Activated CD4-positive, CD25-positive, alpha-beta regulatory T cell treated with anti-CD3 and anti-CD28 coated beads, Interleukin-2, amount 50 U/mL, for 24 hours (primary cell): ENCODE results near the gene MIER3.

Experiments
- ATAC-seq, 2 donors: fragments of 150-1000 bp; cut with Tn5 transposase; one replicate each; pipeline ENCODE4 v1.10.0; 2021; ENCODE audit warnings: mild to moderate bottlenecking in 1 of 2, moderate library complexity in 1 of 2

The MIER3 gene

GRCh38 chr5:56893251-56893951 is 58.5 kb downstream of the MIER3 start:
- peak in 1 of 2 donors; percentile 36 for ATAC-seq

- no peak for ATAC-seq
Measured at GRCh38 chr5:56881571-56881970, 70.4 kb downstream of the MIER3 start.

- peak; percentile 56 to 80 for ATAC-seq
Measured at GRCh38 chr5:56876327-56876726, 75.6 kb downstream of the MIER3 start.

GRCh38 chr5:56873056-56873455 is 78.9 kb downstream of the MIER3 start:
- ATAC-seq: peak in 1 of 2 donors; percentile 20

- no peak for ATAC-seq
Measured at GRCh38 chr5:56871777-56872176, 80.1 kb downstream of the MIER3 start.
